Measurements from ENCODE around the gene CRACDL.

Gene CRACDL

DNA sequence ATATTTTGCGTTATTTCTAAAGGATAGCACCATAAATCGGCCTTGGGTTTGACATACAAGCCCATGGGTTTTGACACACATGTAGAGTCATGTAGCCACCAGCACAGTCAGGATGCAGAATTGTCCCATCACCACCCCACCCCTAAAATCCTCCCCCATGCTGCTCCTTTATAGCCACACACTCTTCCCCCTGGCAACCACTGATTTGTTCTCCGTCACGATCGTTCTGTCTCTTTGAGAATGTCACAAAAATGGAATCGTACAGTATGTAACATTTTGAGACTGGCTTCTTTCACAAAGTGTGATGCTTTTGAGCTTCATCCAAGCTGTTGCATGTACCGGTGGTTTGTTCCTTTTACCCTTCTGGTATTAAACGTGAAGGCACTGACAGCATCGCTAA, 39.1 kb downstream of the CRACDL start:
- TF ChIP-seq EP300 (IDR thresholded peaks at IDR 0.05; ENCODE audit: borderline replicate concordance) (no peak), NFIC (IDR thresholded peaks at IDR 0.05) (no peak), CEBPB (IDR thresholded peaks at IDR 0.05) (no peak), TCF12 (IDR thresholded peaks at IDR 0.05; ENCODE audit: low read depth) (no peak), TEAD4 (IDR thresholded peaks at IDR 0.05) (no peak), TAF1 (IDR thresholded peaks at IDR 0.05; ENCODE audit: low read depth) (no peak), YY1 (IDR thresholded peaks at IDR 0.05; ENCODE audit: low read depth) (no peak), RAD21 (IDR thresholded peaks at IDR 0.05; ENCODE audit: low read depth) (no peak), FOXM1 (IDR thresholded peaks at IDR 0.05; ENCODE audit: borderline replicate concordance, low read depth) (no peak), ZBTB7A (IDR thresholded peaks at IDR 0.05; ENCODE audit: low read depth) (no peak), EGR1 (IDR thresholded peaks at IDR 0.05) (no peak), CREB1 (IDR thresholded peaks at IDR 0.05; ENCODE audit: low read depth) (no peak)
- TF ChIP-seq, protein P1, sequence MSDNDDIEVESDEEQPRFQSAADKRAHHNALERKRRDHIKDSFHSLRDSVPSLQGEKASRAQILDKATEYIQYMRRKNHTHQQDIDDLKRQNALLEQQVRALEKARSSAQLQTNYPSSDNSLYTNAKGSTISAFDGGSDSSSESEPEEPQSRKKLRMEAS (IDR thresholded peaks at IDR 0.05), result no peak
- TF ChIP-seq, protein P2, sequence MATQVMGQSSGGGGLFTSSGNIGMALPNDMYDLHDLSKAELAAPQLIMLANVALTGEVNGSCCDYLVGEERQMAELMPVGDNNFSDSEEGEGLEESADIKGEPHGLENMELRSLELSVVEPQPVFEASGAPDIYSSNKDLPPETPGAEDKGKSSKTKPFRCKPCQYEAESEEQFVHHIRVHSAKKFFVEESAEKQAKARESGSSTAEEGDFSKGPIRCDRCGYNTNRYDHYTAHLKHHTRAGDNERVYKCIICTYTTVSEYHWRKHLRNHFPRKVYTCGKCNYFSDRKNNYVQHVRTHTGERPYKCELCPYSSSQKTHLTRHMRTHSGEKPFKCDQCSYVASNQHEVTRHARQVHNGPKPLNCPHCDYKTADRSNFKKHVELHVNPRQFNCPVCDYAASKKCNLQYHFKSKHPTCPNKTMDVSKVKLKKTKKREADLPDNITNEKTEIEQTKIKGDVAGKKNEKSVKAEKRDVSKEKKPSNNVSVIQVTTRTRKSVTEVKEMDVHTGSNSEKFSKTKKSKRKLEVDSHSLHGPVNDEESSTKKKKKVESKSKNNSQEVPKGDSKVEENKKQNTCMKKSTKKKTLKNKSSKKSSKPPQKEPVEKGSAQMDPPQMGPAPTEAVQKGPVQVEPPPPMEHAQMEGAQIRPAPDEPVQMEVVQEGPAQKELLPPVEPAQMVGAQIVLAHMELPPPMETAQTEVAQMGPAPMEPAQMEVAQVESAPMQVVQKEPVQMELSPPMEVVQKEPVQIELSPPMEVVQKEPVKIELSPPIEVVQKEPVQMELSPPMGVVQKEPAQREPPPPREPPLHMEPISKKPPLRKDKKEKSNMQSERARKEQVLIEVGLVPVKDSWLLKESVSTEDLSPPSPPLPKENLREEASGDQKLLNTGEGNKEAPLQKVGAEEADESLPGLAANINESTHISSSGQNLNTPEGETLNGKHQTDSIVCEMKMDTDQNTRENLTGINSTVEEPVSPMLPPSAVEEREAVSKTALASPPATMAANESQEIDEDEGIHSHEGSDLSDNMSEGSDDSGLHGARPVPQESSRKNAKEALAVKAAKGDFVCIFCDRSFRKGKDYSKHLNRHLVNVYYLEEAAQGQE (IDR thresholded peaks at IDR 0.05; ENCODE audit: low read depth), result no peak
- TF ChIP-seq, protein P3, sequence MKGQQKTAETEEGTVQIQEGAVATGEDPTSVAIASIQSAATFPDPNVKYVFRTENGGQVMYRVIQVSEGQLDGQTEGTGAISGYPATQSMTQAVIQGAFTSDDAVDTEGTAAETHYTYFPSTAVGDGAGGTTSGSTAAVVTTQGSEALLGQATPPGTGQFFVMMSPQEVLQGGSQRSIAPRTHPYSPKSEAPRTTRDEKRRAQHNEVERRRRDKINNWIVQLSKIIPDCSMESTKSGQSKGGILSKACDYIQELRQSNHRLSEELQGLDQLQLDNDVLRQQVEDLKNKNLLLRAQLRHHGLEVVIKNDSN (IDR thresholded peaks at IDR 0.05), result no peak

- no peak for TF ChIP-seq RAD21 (IDR thresholded peaks at IDR 0.05; ENCODE audit: low read depth)
- no peak for TF ChIP-seq TCF12 (IDR thresholded peaks at IDR 0.05; ENCODE audit: low read depth)
- TF ChIP-seq CEBPB (IDR thresholded peaks at IDR 0.05), result no peak
- TF ChIP-seq, protein P3 (IDR thresholded peaks at IDR 0.05), result no peak
- TF ChIP-seq, protein P1 (IDR thresholded peaks at IDR 0.05), result no peak
- no peak for TF ChIP-seq TEAD4 (IDR thresholded peaks at IDR 0.05)
- no peak for TF ChIP-seq TAF1 (IDR thresholded peaks at IDR 0.05; ENCODE audit: low read depth)
- no peak for TF ChIP-seq FOXM1 (IDR thresholded peaks at IDR 0.05; ENCODE audit: borderline replicate concordance, low read depth)
- TF ChIP-seq NFIC (IDR thresholded peaks at IDR 0.05), result no peak
- TF ChIP-seq YY1 (IDR thresholded peaks at IDR 0.05; ENCODE audit: low read depth), result no peak
- no peak for TF ChIP-seq CREB1 (IDR thresholded peaks at IDR 0.05; ENCODE audit: low read depth)
- TF ChIP-seq, protein P2 (IDR thresholded peaks at IDR 0.05; ENCODE audit: low read depth), result no peak
- TF ChIP-seq ZBTB7A (IDR thresholded peaks at IDR 0.05; ENCODE audit: low read depth), result no peak
- TF ChIP-seq EGR1 (IDR thresholded peaks at IDR 0.05), result no peak
- TF ChIP-seq EP300 (IDR thresholded peaks at IDR 0.05; ENCODE audit: borderline replicate concordance), result no peak
Observed at GRCh38 chr2:98896416-98896815, 39.6 kb downstream of the CRACDL start.

- TF ChIP-seq NFIC (IDR thresholded peaks at IDR 0.05) (no peak), TCF12 (IDR thresholded peaks at IDR 0.05; ENCODE audit: low read depth) (no peak), CREB1 (IDR thresholded peaks at IDR 0.05; ENCODE audit: low read depth) (no peak), YY1 (IDR thresholded peaks at IDR 0.05; ENCODE audit: low read depth) (no peak), CEBPB (IDR thresholded peaks at IDR 0.05) (no peak), ZBTB7A (IDR thresholded peaks at IDR 0.05; ENCODE audit: low read depth) (no peak), EP300 (IDR thresholded peaks at IDR 0.05; ENCODE audit: borderline replicate concordance) (no peak), TEAD4 (IDR thresholded peaks at IDR 0.05) (no peak), EGR1 (IDR thresholded peaks at IDR 0.05) (no peak)
- TF ChIP-seq, protein P1 (IDR thresholded peaks at IDR 0.05), result no peak
- TF ChIP-seq, protein P2 (IDR thresholded peaks at IDR 0.05; ENCODE audit: low read depth), result no peak
- TF ChIP-seq, protein P3 (IDR thresholded peaks at IDR 0.05), result no peak
Observed at GRCh38 chr2:98895901-98896300, 40.1 kb downstream of the CRACDL start.

- TF ChIP-seq, protein P3 (IDR thresholded peaks at IDR 0.05), result no peak
- TF ChIP-seq RAD21 (IDR thresholded peaks at IDR 0.05; ENCODE audit: low read depth) (no peak), YY1 (IDR thresholded peaks at IDR 0.05; ENCODE audit: low read depth) (no peak), EGR1 (IDR thresholded peaks at IDR 0.05) (no peak), CREB1 (IDR thresholded peaks at IDR 0.05; ENCODE audit: low read depth) (no peak), TAF1 (IDR thresholded peaks at IDR 0.05; ENCODE audit: low read depth) (no peak), ZBTB7A (IDR thresholded peaks at IDR 0.05; ENCODE audit: low read depth) (no peak), CEBPB (IDR thresholded peaks at IDR 0.05) (no peak), TEAD4 (IDR thresholded peaks at IDR 0.05) (no peak), NFIC (IDR thresholded peaks at IDR 0.05) (no peak), FOXM1 (IDR thresholded peaks at IDR 0.05; ENCODE audit: borderline replicate concordance, low read depth) (no peak)
- TF ChIP-seq, protein P2 (IDR thresholded peaks at IDR 0.05; ENCODE audit: low read depth), result no peak
Observed at GRCh38 chr2:98895221-98895620, 40.8 kb downstream of the CRACDL start.
